ENCODE measurements around the gene XAGE2.

XAGE2 gene

DNA sequence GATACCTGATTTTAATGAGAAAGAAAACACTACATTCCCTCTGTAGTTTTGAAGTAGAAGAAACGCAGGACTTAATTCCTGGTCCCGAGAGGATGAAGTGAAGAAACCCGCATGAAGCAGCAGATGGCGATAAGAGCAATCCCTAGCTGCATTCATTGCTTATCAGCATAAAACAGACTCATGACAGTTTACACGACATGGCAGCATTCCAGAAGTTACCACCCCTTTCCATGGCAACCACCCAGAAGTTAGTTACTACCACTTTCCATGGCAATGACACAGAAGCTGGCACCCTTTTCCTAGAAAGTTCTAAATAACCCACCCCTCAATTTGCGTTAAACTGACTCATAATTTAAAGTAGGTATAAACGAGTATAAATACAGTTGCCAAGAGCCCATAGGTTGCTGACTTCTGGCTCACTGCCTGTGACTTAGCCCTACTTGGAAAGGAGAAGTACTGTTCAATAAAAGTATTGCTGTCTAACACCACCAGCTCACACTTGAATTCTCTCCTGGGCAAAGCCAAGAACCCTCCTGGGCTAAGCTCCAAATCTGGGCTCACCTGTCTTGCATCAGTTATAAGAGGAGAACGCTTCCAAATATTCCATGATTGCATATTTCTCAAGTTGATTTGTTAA is 5.5 kb upstream of the XAGE2 start:
- no peak for DNase-seq (ENCODE audit: extremely low read depth, insufficient read length)
- Histone ChIP-seq H3K4me3 (replicated peaks; ENCODE audit: low read depth, low read length) (no peak overlapping the region), H3K27me3 (replicated peaks; ENCODE audit: control insufficient read depth, insufficient read depth, low read length) (no peaks in the 10 kb centered on the region), H3K36me3 (ENCODE audit: control insufficient read depth, insufficient read depth, low read length) (no peaks in the 10 kb centered on the region)
- no peak for TF ChIP-seq CTCF (IDR thresholded peaks at IDR 0.05; ENCODE audit: insufficient read depth, low read length, poor library complexity, severe bottlenecking)

DNA sequence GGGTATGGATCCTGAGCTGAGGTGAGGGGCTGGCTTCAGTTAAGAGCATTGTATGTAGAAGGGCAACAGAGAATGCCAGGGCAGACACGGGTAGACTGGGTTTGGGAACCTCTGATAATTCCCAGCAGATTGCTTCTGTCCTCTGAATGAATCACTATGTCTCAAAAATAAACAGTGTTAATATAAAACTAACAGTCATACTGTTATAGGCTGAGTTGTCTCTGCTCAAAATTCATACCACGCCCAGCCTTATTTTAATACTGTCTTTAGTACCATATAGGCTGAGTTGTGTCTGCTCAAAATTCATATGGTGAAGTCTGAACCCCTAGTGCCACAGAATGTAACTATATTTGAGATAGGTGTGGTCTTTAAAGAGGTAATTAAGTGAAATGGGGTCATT is 10.0 kb downstream of the XAGE2 start:
- no peak for TF ChIP-seq CTCF (IDR thresholded peaks at IDR 0.05; ENCODE audit: insufficient read depth, low read length, poor library complexity, severe bottlenecking)
- no peak for DNase-seq (ENCODE audit: extremely low read depth, insufficient read length)
- H3K36me3 ChIP-seq (ENCODE audit: control insufficient read depth, insufficient read depth, low read length): no peaks in the 10 kb centered on the region
- no peak overlapping the region for H3K4me3 ChIP-seq (replicated peaks; ENCODE audit: low read depth, low read length)
- no peaks in the 10 kb centered on the region for H3K27me3 ChIP-seq (replicated peaks; ENCODE audit: control insufficient read depth, insufficient read depth, low read length)

DNA sequence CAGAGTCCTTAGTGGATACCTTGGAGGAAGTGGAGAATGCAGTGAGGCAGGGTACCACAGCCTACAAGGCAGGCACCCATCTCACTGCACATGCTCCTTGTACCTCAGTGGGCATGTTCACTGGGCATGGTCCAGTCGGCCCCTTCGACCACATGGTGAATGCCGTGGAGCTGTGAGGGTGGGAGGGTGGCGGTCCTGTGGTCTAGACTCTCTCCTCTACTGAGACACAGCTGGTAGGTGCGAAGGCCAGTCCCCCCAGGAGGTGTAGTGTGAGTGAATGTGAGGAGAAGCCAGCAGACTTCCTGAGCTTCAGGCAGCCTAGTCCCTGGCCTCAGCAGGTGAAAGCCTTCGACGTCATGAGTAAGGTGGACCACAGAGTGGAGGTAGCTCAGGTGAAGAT is 12.2 kb downstream of the XAGE2 start:
- Histone ChIP-seq H3K27me3 (replicated peaks; ENCODE audit: control insufficient read depth, insufficient read depth, low read length) (no peaks in the 10 kb centered on the region), H3K4me3 (replicated peaks; ENCODE audit: low read depth, low read length) (no peak overlapping the region), H3K36me3 (ENCODE audit: control insufficient read depth, insufficient read depth, low read length) (no peaks in the 10 kb centered on the region)
- no peak for DNase-seq (ENCODE audit: extremely low read depth, insufficient read length)
- no peak for TF ChIP-seq CTCF (IDR thresholded peaks at IDR 0.05; ENCODE audit: insufficient read depth, low read length, poor library complexity, severe bottlenecking)

- no peak for DNase-seq (ENCODE audit: extremely low read depth, insufficient read length)
- Histone ChIP-seq H3K4me3 (replicated peaks; ENCODE audit: low read depth, low read length) (no peak overlapping the region), H3K36me3 (ENCODE audit: control insufficient read depth, insufficient read depth, low read length) (no peaks in the 10 kb centered on the region), H3K27me3 (replicated peaks; ENCODE audit: control insufficient read depth, insufficient read depth, low read length) (no peaks in the 10 kb centered on the region)
- TF ChIP-seq CTCF (IDR thresholded peaks at IDR 0.05; ENCODE audit: insufficient read depth, low read length, poor library complexity, severe bottlenecking): no peak
Observed at GRCh38 chrX:52410439-52411394, 41.9 kb downstream of the XAGE2 start.

- H3K27me3 ChIP-seq (replicated peaks; ENCODE audit: control insufficient read depth, insufficient read depth, low read length): no peaks in the 10 kb centered on the region
- TF ChIP-seq CTCF (IDR thresholded peaks at IDR 0.05; ENCODE audit: insufficient read depth, low read length, poor library complexity, severe bottlenecking): no peak
- H3K36me3 ChIP-seq (ENCODE audit: control insufficient read depth, insufficient read depth, low read length): no peaks in the 10 kb centered on the region
- no peak overlapping the region for H3K4me3 ChIP-seq (replicated peaks; ENCODE audit: low read depth, low read length)
- no peak for DNase-seq (ENCODE audit: extremely low read depth, insufficient read length)
Observed at GRCh38 chrX:52415304-52415703, 46.5 kb downstream of the XAGE2 start.
